Activated CD4-positive, alpha-beta T cell treated with anti-CD3 and anti-CD28 coated beads, Interleukin-2, amount 10 ng/mL, durations not matched to agents 24 days and 14 days (primary cell): ENCODE data around the gene ESRRA. TPM values are rescaled to one million over a fixed set of nuclear protein-coding genes. Genes with fewer than 3 reads are reported as not detected.

Experiments
- DNase-seq: peaks from one replicate; pipeline ENCODE4 v3.0.0; 2022
- H3K27ac Mint-ChIP-seq: one replicate; pipeline ENCODE4 v1.8.0; 2022; ENCODE audit warnings: mild to moderate bottlenecking, mixed read lengths
- H3K27me3 Mint-ChIP-seq: one replicate; pipeline ENCODE4 v1.8.0; 2022; ENCODE audit warnings: mixed read lengths
- H3K36me3 Mint-ChIP-seq: one replicate; pipeline ENCODE4 v1.8.0; 2022; ENCODE audit warnings: low read depth, mild to moderate bottlenecking, mixed read lengths
- H3K4me1 Mint-ChIP-seq: one replicate; pipeline ENCODE4 v1.8.0; 2021; ENCODE audit warnings: mixed read lengths
- H3K4me3 Mint-ChIP-seq: one replicate; pipeline ENCODE4 v1.8.0; 2022; ENCODE audit warnings: mild to moderate bottlenecking, moderate library complexity, mixed read lengths
- H3K9me3 Mint-ChIP-seq: one replicate; pipeline ENCODE4 v1.8.0; 2021; ENCODE audit warnings: mixed read lengths
- intact Hi-C: fragments of 100-400 bp; cut with micrococcal nuclease; formaldehyde crosslinking; loops from one replicate; pipeline ENCODE4 v1.15.1; 2023
- total RNA-seq: library from RNA; stranded (reverse); gene quantifications from 2 replicates; pipeline ENCODE4 v1.2.3, GENCODE V29; 2022

ESRRA gene
- total RNA-seq, 1 donor from 2014 or later, result 60.6 TPM

DNA sequence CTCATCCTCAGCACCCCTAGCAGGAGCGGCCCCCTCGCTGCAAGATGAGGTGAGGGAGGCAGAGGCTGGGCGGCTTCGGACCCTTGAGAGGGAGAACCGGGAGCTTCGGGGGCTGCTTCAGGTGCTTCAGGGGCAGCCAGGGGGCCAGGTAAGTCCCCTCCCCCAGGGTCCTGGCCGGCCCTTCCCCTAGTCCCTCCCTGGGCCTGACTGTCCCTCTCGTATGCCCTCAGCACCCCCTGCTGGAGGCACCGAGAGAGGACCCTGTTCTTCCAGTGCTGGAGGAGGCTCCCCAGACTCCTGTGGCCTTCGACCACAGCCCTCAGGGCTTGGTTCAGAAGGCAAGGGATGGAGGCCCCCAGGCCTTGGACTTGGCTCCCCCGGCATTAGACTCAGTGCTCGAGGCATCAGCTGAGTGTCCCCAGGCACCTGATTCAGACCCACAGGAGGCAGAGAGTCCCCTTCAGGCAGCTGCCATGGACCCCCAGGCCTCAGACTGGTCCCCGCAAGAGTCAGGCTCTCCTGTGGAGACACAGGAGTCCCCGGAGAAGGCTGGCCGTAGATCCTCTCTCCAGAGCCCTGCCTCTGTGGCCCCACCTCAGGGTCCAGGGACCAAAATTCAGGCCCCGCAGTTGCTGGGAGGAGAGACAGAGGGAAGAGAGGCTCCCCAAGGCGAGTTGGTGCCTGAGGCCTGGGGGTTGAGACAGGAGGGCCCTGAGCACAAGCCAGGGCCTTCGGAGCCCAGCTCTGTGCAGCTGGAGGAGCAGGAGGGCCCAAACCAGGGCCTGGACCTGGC lies 38.6 kb downstream of the ESRRA start:
- H3K36me3 Mint-ChIP-seq, result peaks cover 39% of the 10 kb centered on the region
- peak; percentile 70 for DNase-seq
- no peak overlapping the region for H3K4me3 Mint-ChIP-seq
- intact Hi-C loops, result no loop called here
- H3K27ac Mint-ChIP-seq, result no peak overlapping the region
- H3K9me3 Mint-ChIP-seq, result no peaks in the 10 kb centered on the region
- peaks cover 28% of the 10 kb centered on the region for H3K4me1 Mint-ChIP-seq
- H3K27me3 Mint-ChIP-seq, result no peaks in the 10 kb centered on the region

DNA sequence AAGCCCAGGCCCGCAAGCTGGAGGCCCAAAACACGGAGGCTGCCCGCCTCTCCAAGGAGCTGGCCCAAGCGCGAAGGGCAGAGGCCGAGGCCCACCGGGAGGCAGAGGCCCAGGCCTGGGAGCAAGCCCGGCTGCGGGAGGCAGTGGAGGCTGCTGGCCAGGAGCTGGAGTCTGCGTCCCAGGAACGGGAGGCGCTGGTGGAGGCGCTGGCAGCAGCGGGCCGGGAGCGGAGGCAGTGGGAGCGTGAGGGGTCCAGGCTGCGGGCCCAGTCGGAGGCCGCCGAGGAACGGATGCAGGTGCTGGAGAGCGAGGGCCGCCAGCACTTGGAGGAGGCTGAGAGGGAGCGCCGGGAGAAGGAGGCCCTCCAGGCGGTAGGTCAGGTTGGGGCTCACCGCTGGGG lies 39.5 kb downstream of the ESRRA start:
- intact Hi-C loops, result no loop called here
- Mint-ChIP-seq H3K4me1 (peaks cover 20% of the 10 kb centered on the region), H3K27ac (no peak overlapping the region), H3K36me3 (peaks cover 39% of the 10 kb centered on the region), H3K9me3 (no peaks in the 10 kb centered on the region), H3K4me3 (no peak overlapping the region), H3K27me3 (no peaks in the 10 kb centered on the region)
- DNase-seq, result peak; percentile 55

- Mint-ChIP-seq H3K27ac (no peak overlapping the region), H3K9me3 (no peaks in the 10 kb centered on the region), H3K4me1 (peaks cover 5% of the 10 kb centered on the region), H3K27me3 (no peaks in the 10 kb centered on the region), H3K36me3 (peaks cover 40% of the 10 kb centered on the region), H3K4me3 (no peak overlapping the region)
- no peak for DNase-seq
- intact Hi-C loops, result no loop called here
These were observed 42.0 kb downstream of the ESRRA start for GRCh38 chr11:64347193-64347867.

- no peaks in the 10 kb centered on the region for H3K9me3 Mint-ChIP-seq
- no peak for DNase-seq
- H3K36me3 Mint-ChIP-seq, result peaks cover 37% of the 10 kb centered on the region
- no peaks in the 10 kb centered on the region for H3K27me3 Mint-ChIP-seq
- peaks cover 5% of the 10 kb centered on the region for H3K4me1 Mint-ChIP-seq
- intact Hi-C loops, result no loop called here
- H3K4me3 Mint-ChIP-seq, result no peak overlapping the region
- no peak overlapping the region for H3K27ac Mint-ChIP-seq
These were observed 43.2 kb downstream of the ESRRA start for GRCh38 chr11:64348383-64349024.

DNA sequence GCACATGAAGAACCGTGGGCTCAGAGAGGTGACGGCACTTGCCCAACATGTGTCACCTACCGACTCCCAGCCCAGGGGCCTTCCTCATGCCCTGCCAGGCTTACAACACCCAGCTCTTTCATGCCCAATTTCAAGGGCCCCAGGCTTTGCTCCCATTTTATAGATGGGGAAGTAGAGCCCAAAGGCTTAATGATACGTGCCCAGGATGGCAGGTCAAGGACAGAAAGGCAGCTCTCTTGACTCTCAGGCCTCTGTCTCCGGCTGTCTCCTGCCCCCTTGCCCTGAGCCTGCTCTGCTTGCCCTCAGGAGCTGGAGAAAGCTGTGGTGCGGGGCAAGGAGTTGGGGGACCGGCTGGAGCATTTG lies 43.7 kb downstream of the ESRRA start:
- Mint-ChIP-seq H3K27me3 (no peaks in the 10 kb centered on the region), H3K9me3 (no peaks in the 10 kb centered on the region), H3K27ac (no peak overlapping the region), H3K4me3 (no peak overlapping the region), H3K4me1 (peaks cover 5% of the 10 kb centered on the region), H3K36me3 (peaks cover 37% of the 10 kb centered on the region)
- DNase-seq, result no peak
- intact Hi-C loops, result no loop called here

GRCh38 chr11:64349404-64349803 lies 44.1 kb downstream of the ESRRA start:
- DNase-seq, result no peak
- Mint-ChIP-seq H3K27me3 (no peaks in the 10 kb centered on the region), H3K36me3 (peaks cover 37% of the 10 kb centered on the region), H3K9me3 (no peaks in the 10 kb centered on the region), H3K4me3 (no peak overlapping the region), H3K4me1 (peaks cover 5% of the 10 kb centered on the region), H3K27ac (no peak overlapping the region)
- intact Hi-C loops, result no loop called here

GRCh38 chr11:64351136-64351631 lies 45.9 kb downstream of the ESRRA start:
- Mint-ChIP-seq H3K9me3 (no peaks in the 10 kb centered on the region), H3K27me3 (no peaks in the 10 kb centered on the region), H3K4me1 (peaks cover 2% of the 10 kb centered on the region), H3K36me3 (peaks cover 26% of the 10 kb centered on the region), H3K4me3 (no peak overlapping the region), H3K27ac (no peak overlapping the region)
- intact Hi-C loops, result no loop called here
- no peak for DNase-seq

DNA sequence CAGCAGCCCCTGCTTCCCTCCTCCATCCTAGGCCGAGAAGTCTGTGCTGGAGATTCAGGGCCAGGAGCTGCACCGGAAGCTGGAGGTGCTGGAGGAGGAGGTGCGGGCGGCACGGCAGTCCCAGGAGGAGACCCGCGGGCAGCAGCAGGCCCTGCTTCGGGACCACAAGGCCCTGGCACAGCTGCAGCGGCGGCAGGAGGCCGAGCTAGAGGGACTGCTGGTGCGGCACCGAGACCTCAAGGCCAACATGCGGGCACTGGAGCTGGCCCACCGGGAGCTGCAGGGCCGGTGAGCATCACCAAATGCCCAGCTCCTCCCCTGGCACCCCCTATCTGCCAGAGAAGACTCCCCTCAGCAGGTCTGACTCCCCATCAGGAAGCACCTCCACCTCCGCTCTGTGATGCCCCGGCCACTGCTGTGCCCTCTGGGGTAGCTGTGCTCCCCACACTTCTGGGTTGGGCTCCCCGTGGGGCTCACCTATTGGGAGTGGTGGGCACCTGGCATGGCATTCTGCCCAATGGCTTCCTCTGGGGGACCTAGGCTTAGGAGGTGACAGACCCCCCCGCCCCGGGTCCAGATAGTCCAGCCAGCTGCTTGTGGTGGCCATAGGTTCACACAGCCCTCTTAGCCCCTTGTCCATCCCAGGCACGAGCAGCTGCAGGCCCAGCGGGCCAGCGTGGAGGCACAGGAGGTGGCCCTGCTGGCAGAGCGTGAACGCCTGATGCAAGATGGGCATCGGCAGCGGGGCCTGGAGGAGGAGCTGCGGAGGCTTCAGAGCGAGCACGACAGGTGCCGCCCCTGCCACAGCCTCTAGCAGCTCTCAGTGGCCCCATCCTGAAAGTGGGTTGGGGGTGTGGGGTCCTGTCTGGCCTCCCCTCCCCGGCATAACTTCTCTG lies 47.0 kb downstream of the ESRRA start:
- no peak overlapping the region for H3K27ac Mint-ChIP-seq
- peaks cover 5% of the 10 kb centered on the region for H3K4me1 Mint-ChIP-seq
- no peaks in the 10 kb centered on the region for H3K9me3 Mint-ChIP-seq
- DNase-seq, result no peak
- H3K27me3 Mint-ChIP-seq, result no peaks in the 10 kb centered on the region
- peaks cover 24% of the 10 kb centered on the region for H3K36me3 Mint-ChIP-seq
- intact Hi-C loops, result no loop called here
- no peak overlapping the region for H3K4me3 Mint-ChIP-seq

GRCh38 chr11:64352995-64353714 lies 47.8 kb downstream of the ESRRA start:
- Mint-ChIP-seq H3K36me3 (peaks cover 24% of the 10 kb centered on the region), H3K27ac (no peak overlapping the region), H3K27me3 (no peaks in the 10 kb centered on the region), H3K4me1 (peaks cover 10% of the 10 kb centered on the region), H3K4me3 (no peak overlapping the region), H3K9me3 (no peaks in the 10 kb centered on the region)
- intact Hi-C loops, result no loop called here
- DNase-seq, result no peak

DNA sequence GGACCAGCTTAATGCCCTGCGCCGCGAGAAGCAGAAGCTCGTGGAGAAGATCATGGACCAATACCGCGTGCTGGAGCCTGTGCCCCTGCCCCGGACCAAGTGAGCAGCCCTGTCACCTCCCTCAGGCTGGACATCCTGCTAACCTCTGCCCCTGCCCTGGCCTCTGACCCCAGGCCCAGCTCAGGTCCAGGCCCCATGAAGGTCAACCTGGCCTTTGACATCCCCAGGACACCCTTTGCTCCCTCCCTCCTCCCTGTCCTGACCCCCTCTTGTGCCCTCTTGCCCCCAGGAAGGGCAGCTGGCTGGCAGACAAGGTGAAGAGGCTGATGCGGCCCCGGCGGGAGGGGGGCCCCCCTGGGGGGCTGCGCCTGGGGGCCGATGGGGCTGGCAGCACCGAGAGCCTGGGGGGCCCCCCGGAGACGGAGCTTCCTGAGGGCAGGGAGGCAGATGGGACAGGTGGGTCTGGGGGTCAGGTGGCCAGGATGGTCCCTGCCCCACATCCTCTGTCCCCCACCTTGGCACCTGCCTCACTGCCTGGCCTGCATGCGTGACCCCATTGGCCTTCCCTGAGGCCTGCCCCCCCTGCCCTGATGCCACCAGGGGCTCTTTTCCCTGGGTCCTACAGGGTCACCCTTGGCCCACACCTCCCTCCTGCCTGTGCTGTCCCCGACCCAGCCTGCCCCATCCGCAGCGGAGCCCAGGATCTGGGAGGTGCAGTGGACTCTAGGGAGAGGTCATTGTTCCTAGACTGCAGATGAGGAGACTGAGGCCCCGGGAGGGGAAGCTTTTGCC lies 48.6 kb downstream of the ESRRA start:
- peaks cover 10% of the 10 kb centered on the region for H3K4me1 Mint-ChIP-seq
- no peaks in the 10 kb centered on the region for H3K27me3 Mint-ChIP-seq
- DNase-seq, result no peak
- peaks cover 22% of the 10 kb centered on the region for H3K36me3 Mint-ChIP-seq
- H3K27ac Mint-ChIP-seq, result no peak overlapping the region
- no peak overlapping the region for H3K4me3 Mint-ChIP-seq
- intact Hi-C loops, result no loop called here
- H3K9me3 Mint-ChIP-seq, result no peaks in the 10 kb centered on the region

- Mint-ChIP-seq H3K9me3 (no peaks in the 10 kb centered on the region), H3K4me3 (no peak overlapping the region), H3K27ac (peak overlapping the region; percentile 34)
These were observed 50.0 kb downstream of the ESRRA start for GRCh38 chr11:64355078-64355940.

More at GRCh38 chr11:64355078-64355940, 50.0 kb downstream of the ESRRA start:
- DNase-seq, result peak; percentile 75
- intact Hi-C loops, result no loop called here
- Mint-ChIP-seq H3K36me3 (peaks cover 22% of the 10 kb centered on the region), H3K27me3 (no peaks in the 10 kb centered on the region), H3K4me1 (peaks cover 18% of the 10 kb centered on the region)
